H9 (cell line): ENCODE results near the gene SRP19. TPM values are rescaled to one million over a fixed set of nuclear protein-coding genes. Genes with fewer than 3 reads are reported as not detected.
"Not testable (repeated sequence)": the region's sequence is repeated elsewhere in the genome, so short reads cannot be mapped to it uniquely, and the experiment has no call there.

ENCODE experiments used
- DNase-seq: peaks from one replicate; pipeline ENCODE4 v3.0.0-alpha.2; 2017
- H2AFZ ChIP-seq: one replicate; pipeline ENCODE4 v1.6.1; 2013; ENCODE audit warnings: mild to moderate bottlenecking, low read length, control low read depth, moderate library complexity
- H2AK5ac ChIP-seq: 2 replicates; pipeline ENCODE4 v1.6.1; 2013; ENCODE audit warnings: low read length, control low read depth, mixed read lengths; ENCODE audit not compliant: insufficient read length
- H2BK120ac ChIP-seq: one replicate; pipeline ENCODE4 v1.6.1; 2013; ENCODE audit warnings: low read depth, mild to moderate bottlenecking, low read length, control low read depth, inconsistent platforms; ENCODE audit not compliant: poor library complexity, severe bottlenecking
- H2BK12ac ChIP-seq: 2 replicates; pipeline ENCODE4 v1.6.1; 2013; ENCODE audit warnings: low read length, control low read depth, mixed read lengths, low read depth; ENCODE audit not compliant: insufficient read length
- H2BK15ac ChIP-seq: 2 replicates; pipeline ENCODE4 v1.6.1; 2013; ENCODE audit warnings: low read depth, low read length, control low read depth
- H2BK20ac ChIP-seq: one replicate; pipeline ENCODE4 v1.6.1; 2013; ENCODE audit warnings: low read depth, mild to moderate bottlenecking, low read length, control low read depth, inconsistent platforms; ENCODE audit not compliant: poor library complexity, severe bottlenecking
- H2BK5ac ChIP-seq: 2 replicates; pipeline ENCODE4 v1.6.1; 2013; ENCODE audit warnings: low read length, control low read depth, mixed read lengths; ENCODE audit not compliant: insufficient read length
- H3K14ac ChIP-seq: 2 replicates; pipeline ENCODE4 v1.6.1; 2013; ENCODE audit warnings: low read length, control low read depth; ENCODE audit not compliant: insufficient read depth
- H3K18ac ChIP-seq: 2 replicates; pipeline ENCODE4 v1.6.1; 2013; ENCODE audit warnings: low read depth, mild to moderate bottlenecking, mixed read lengths, low read length, control low read depth; ENCODE audit not compliant: insufficient read length
- H3K23ac ChIP-seq: 2 replicates; pipeline ENCODE4 v1.6.1; 2013; ENCODE audit warnings: low read length, control low read depth, mixed read lengths, low read depth; ENCODE audit not compliant: insufficient read length
- H3K23me2 ChIP-seq: 2 replicates; pipeline ENCODE4 v1.6.1; 2013; ENCODE audit warnings: low read depth, mild to moderate bottlenecking, mixed read lengths, low read length, control low read depth; ENCODE audit not compliant: insufficient read length, poor library complexity, severe bottlenecking
- H3K27ac ChIP-seq: 2 replicates; pipeline ENCODE4 v1.5.1; 2013; ENCODE audit warnings: low read length, control low read depth, mixed read lengths, low read depth; ENCODE audit not compliant: insufficient read length
- H3K27me3 ChIP-seq: 2 replicates; pipeline ENCODE4 v1.6.1; 2013; ENCODE audit warnings: low read length, control low read depth, inconsistent platforms; ENCODE audit not compliant: insufficient read depth
- H3K4ac ChIP-seq: 2 replicates; pipeline ENCODE4 v1.6.1; 2013; ENCODE audit warnings: low read depth, mild to moderate bottlenecking, control low read depth, inconsistent platforms, low read length, moderate library complexity
- H3K4me1 ChIP-seq: 2 replicates; pipeline ENCODE4 v1.6.1; 2013; ENCODE audit warnings: low read length, control low read depth, inconsistent platforms; ENCODE audit not compliant: insufficient read depth
- H3K4me2 ChIP-seq: 2 replicates; pipeline ENCODE4 v1.6.1; 2013; ENCODE audit warnings: low read length, control low read depth, mixed read lengths; ENCODE audit not compliant: insufficient read length, insufficient read depth
- H3K56ac ChIP-seq: 2 replicates; pipeline ENCODE4 v1.6.1; 2013; ENCODE audit warnings: low read depth, mild to moderate bottlenecking, mixed read lengths, low read length, control low read depth; ENCODE audit not compliant: insufficient read length
- H3K79me1 ChIP-seq: 2 replicates; pipeline ENCODE4 v1.6.1; 2013; ENCODE audit warnings: low read depth, mild to moderate bottlenecking, moderate library complexity, low read length, control low read depth, inconsistent platforms; ENCODE audit not compliant: insufficient read depth, poor library complexity, severe bottlenecking
- H3K79me2 ChIP-seq: 2 replicates; pipeline ENCODE4 v1.6.1; 2013; ENCODE audit warnings: low read length, control low read depth, inconsistent platforms; ENCODE audit not compliant: insufficient read depth
- H3K9ac ChIP-seq: 2 replicates; pipeline ENCODE4 v1.6.1; 2013; ENCODE audit warnings: low read length, control low read depth, mixed read lengths; ENCODE audit not compliant: insufficient read length; ENCODE audit errors: extremely low read depth
- H3K9me3 ChIP-seq: one replicate; pipeline ENCODE4 v1.6.1; 2013; ENCODE audit warnings: low read depth, low read length, inconsistent platforms; ENCODE audit not compliant: control insufficient read depth
- H3T11ph ChIP-seq: one replicate; pipeline ENCODE4 v1.6.1; 2013; ENCODE audit warnings: mild to moderate bottlenecking, low read length, control low read depth, inconsistent platforms
- H4K20me1 ChIP-seq: one replicate; pipeline ENCODE4 v1.6.1; 2013; ENCODE audit not compliant: control insufficient read depth, insufficient read length, insufficient read depth
- H4K5ac ChIP-seq: 2 replicates; pipeline ENCODE4 v1.6.1; 2013; ENCODE audit warnings: low read depth, mild to moderate bottlenecking, mixed read lengths, low read length, control low read depth; ENCODE audit not compliant: insufficient read length
- H4K8ac ChIP-seq: replicated peaks from 2 replicates; pipeline ENCODE4 v1.6.1; 2013; ENCODE audit warnings: low read length, control low read depth, mixed read lengths, low read depth; ENCODE audit not compliant: insufficient read length
- H4K91ac ChIP-seq: 2 replicates; pipeline ENCODE4 v1.6.1; 2013; ENCODE audit warnings: low read depth, mild to moderate bottlenecking, moderate library complexity, mixed read lengths, low read length, control low read depth; ENCODE audit not compliant: insufficient read length
- H3K27ac Mint-ChIP-seq, 3 experiments: 2 replicates in 2 of 3; 3 replicates in 1 of 3; pipeline ENCODE4 v1.8.0; 2020 to 2021; ENCODE audit warnings: mixed read lengths in 3 of 3, mild to moderate bottlenecking in 1 of 3, moderate library complexity in 1 of 3
- H3K27me3 Mint-ChIP-seq: 2 replicates; pipeline ENCODE4 v1.8.0; 2021; ENCODE audit warnings: low read depth, mild to moderate bottlenecking, moderate library complexity, mixed read lengths
- H3K36me3 Mint-ChIP-seq, 3 experiments: 2 replicates in 2 of 3; 3 replicates in 1 of 3; pipeline ENCODE4 v1.8.0; 2020 to 2021; ENCODE audit warnings: low read depth in 3 of 3, mixed read lengths in 3 of 3; ENCODE audit not compliant: insufficient read depth in 1 of 3
- H3K4me1 Mint-ChIP-seq, 2 experiments: 2 replicates each; pipeline ENCODE4 v1.8.0; 2020; ENCODE audit warnings: mixed read lengths in 2 of 2
- H3K4me3 Mint-ChIP-seq, 2 experiments: 2 replicates in 1 of 2; 3 replicates in 1 of 2; pipeline ENCODE4 v1.8.0; 2020 to 2021; ENCODE audit warnings: mild to moderate bottlenecking in 2 of 2, mixed read lengths in 2 of 2, moderate library complexity in 1 of 2
- H3K9me3 Mint-ChIP-seq, 2 experiments: 2 replicates in 1 of 2; 3 replicates in 1 of 2; pipeline ENCODE4 v1.8.0; 2020; ENCODE audit warnings: mild to moderate bottlenecking in 2 of 2, mixed read lengths in 2 of 2, moderate library complexity in 1 of 2
- WGBS: extraction: QIAGEN DNeasy Blood & Tissue Kit; methylation state at CpG from one replicate; pipeline ENCODE4 v1.1.7; 2013; ENCODE audit warnings: missing lambda C conversion rate, low lambda C conversion rate, mixed read lengths; ENCODE audit not compliant: insufficient read length; ENCODE audit errors: extremely low coverage; 5-methylcytosine and 5-hydroxymethylcytosine counted together
- total RNA-seq: library from RNA; stranded (reverse); gene quantifications from 2 replicates; pipeline ENCODE4 v1.2.1, GENCODE V29; 2021
- TF ChIP-seq, protein P1 (sequence below): fragments of 200-600 bp; sonication (generic); conservative IDR thresholded peaks from 3 replicates; pipeline ENCODE4 v1.8.0; 2021; ENCODE audit warnings: antibody characterized with exemption, mild to moderate bottlenecking

SRP19 gene
- total RNA-seq, 1 experiment from 2014 or later: 78.9 TPM

DNA sequence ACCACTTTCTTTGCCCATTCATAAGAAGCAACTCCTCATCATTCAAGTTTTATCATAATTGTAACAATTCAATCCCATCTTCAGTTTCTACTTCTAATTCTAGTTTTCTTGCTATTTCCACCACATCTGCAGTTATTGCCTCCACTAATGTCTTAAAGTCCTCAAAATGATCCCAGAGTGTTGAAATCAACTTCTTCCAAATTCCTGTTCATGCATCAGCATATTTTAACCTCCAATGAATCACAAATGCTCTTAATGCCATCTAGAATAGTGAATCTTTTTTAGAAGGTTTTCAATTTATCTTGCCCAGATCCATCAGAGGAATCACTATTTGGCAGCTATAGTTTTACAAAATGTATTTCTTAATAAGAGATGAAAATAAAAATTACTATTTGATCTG is 3.2 kb upstream of the SRP19 start:
- TF ChIP-seq, protein P1, sequence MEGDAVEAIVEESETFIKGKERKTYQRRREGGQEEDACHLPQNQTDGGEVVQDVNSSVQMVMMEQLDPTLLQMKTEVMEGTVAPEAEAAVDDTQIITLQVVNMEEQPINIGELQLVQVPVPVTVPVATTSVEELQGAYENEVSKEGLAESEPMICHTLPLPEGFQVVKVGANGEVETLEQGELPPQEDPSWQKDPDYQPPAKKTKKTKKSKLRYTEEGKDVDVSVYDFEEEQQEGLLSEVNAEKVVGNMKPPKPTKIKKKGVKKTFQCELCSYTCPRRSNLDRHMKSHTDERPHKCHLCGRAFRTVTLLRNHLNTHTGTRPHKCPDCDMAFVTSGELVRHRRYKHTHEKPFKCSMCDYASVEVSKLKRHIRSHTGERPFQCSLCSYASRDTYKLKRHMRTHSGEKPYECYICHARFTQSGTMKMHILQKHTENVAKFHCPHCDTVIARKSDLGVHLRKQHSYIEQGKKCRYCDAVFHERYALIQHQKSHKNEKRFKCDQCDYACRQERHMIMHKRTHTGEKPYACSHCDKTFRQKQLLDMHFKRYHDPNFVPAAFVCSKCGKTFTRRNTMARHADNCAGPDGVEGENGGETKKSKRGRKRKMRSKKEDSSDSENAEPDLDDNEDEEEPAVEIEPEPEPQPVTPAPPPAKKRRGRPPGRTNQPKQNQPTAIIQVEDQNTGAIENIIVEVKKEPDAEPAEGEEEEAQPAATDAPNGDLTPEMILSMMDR: no peak
- peaks cover 4% of the 10 kb centered on the region for H3K23me2 ChIP-seq
- no peak overlapping the region for H2BK5ac ChIP-seq
- H3K9me3 ChIP-seq: no peaks in the 10 kb centered on the region
- no peak overlapping the region for H3K4me2 ChIP-seq
- H3K27ac ChIP-seq: no peak overlapping the region
- H3K36me3 Mint-ChIP-seq: peaks cover 6 to 13% (median 13%) of the 10 kb centered on the region in 3 experiments
- no peak overlapping the region for H3K4me3 Mint-ChIP-seq
- H2BK15ac ChIP-seq: no peak overlapping the region
- no peak overlapping the region for H3K56ac ChIP-seq
- no peak overlapping the region for H2BK120ac ChIP-seq
- peaks cover 12% of the 10 kb centered on the region; the same call in 1 of the 2 replicates for H3K79me2 ChIP-seq
- H3K9me3 Mint-ChIP-seq: peaks cover 0 to 4% of the 10 kb centered on the region in 2 experiments; a peak in 2 of 5 replicates
- H4K5ac ChIP-seq: no peak overlapping the region
- H4K8ac ChIP-seq: no peak overlapping the region
- no peaks in the 10 kb centered on the region for H3K27me3 ChIP-seq
- no peak overlapping the region for H3K14ac ChIP-seq
- H2AFZ ChIP-seq: no peak overlapping the region
- no peak overlapping the region for H3K23ac ChIP-seq
- no peak overlapping the region for H4K91ac ChIP-seq
- H3K18ac ChIP-seq: no peak overlapping the region
- H2BK12ac ChIP-seq: no peak overlapping the region
- DNase-seq: no peak
- no peak overlapping the region for H3T11ph ChIP-seq
- H3K4ac ChIP-seq: no peak overlapping the region
- H2AK5ac ChIP-seq: no peak overlapping the region
- H3K4me1 Mint-ChIP-seq: peaks cover 11 to 16% of the 10 kb centered on the region in 2 experiments
- H3K27me3 Mint-ChIP-seq: peaks cover 34% of the 10 kb centered on the region
- H3K9ac ChIP-seq: no peak overlapping the region
- no peaks in the 10 kb centered on the region for H3K79me1 ChIP-seq
- H3K27ac Mint-ChIP-seq: no peak overlapping the region
- no peaks in the 10 kb centered on the region for H3K4me1 ChIP-seq
- no peaks in the 10 kb centered on the region for H4K20me1 ChIP-seq
- no peak overlapping the region for H2BK20ac ChIP-seq

DNA sequence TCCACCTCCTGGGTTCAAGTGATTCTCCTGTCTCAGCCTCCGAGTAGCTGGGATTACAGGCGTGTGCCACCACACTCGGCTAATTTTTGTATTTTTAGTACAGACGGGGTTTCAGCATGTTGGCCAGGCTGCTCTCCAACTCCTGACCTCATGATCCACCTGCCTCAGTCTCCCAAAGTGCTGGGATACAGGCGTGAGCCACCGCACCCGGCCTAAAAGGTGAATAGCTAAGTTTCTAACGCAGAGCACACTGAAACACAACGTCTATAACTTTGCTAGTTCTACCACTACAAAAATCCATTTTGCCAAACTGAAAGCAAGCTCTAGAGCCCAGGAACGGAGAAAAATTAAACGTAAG is 537 bp upstream of the SRP19 start:
- H2BK20ac ChIP-seq, H2AK5ac ChIP-seq, H3K14ac ChIP-seq, H3K9me3 Mint-ChIP-seq, H2BK12ac ChIP-seq, H3K4me1 ChIP-seq, H3K23me2 ChIP-seq, H2BK5ac ChIP-seq, H2BK15ac ChIP-seq, DNase-seq, H3K23ac ChIP-seq, H3K4ac ChIP-seq, H3K27ac ChIP-seq, H4K8ac ChIP-seq, H2BK120ac ChIP-seq, H3T11ph ChIP-seq, H4K20me1 ChIP-seq, H3K9me3 ChIP-seq, H3K56ac ChIP-seq, H4K91ac ChIP-seq, H2AFZ ChIP-seq, H3K79me1 ChIP-seq, H3K27me3 ChIP-seq: not testable (repeated sequence)
- Histone ChIP-seq H3K18ac (peak overlapping the region; percentile 80), H3K4me2 (peak overlapping the region; percentile 60), H3K79me2 (peaks cover 17% of the 10 kb centered on the region; the same call in 1 of the 2 replicates), H4K5ac (peak overlapping the region; percentile 20), H3K9ac (peak overlapping the region; percentile 67)
- Mint-ChIP-seq H3K27me3 (peaks cover 34% of the 10 kb centered on the region), H3K4me3 (peak overlapping the region; percentile 95 to 97), H3K27ac (peak overlapping the region; percentile 87 to 99 (median 94); a peak in 6 of 7 replicates), H3K36me3 (peaks cover 24 to 36% (median 25%) of the 10 kb centered on the region in 3 experiments), H3K4me1 (peaks cover 13 to 19% of the 10 kb centered on the region in 2 experiments)
- WGBS: no CpG with 5 or more reads among the region's 11 CpGs
